Activated naive CD8-positive, alpha-beta T cell treated with anti-CD3 and anti-CD28 coated beads for 36 hours (primary cell): ENCODE data around the gene NASP. TPM values are rescaled to one million over a fixed set of nuclear protein-coding genes. Genes with fewer than 3 reads are reported as not detected.
A peak's percentile ranks its signal among the peaks of the same experiment; 100 is the strongest.
"Not testable (repeated sequence)": the region's sequence is repeated elsewhere in the genome, so short reads cannot be mapped to it uniquely, and the experiment has no call there.

Experiments
- DNase-seq: peaks from one replicate; pipeline ENCODE4 v3.0.0; 2021
- H3K27ac Mint-ChIP-seq: one replicate; pipeline ENCODE4 v1.8.0; 2022; ENCODE audit warnings: mild to moderate bottlenecking, moderate library complexity, mixed read lengths
- H3K27me3 Mint-ChIP-seq: one replicate; pipeline ENCODE4 v1.8.0; 2022; ENCODE audit warnings: mild to moderate bottlenecking, mixed read lengths
- H3K36me3 Mint-ChIP-seq: one replicate; pipeline ENCODE4 v1.8.0; 2021; ENCODE audit warnings: mild to moderate bottlenecking, mixed read lengths
- H3K4me1 Mint-ChIP-seq: one replicate; pipeline ENCODE4 v1.8.0; 2021; ENCODE audit warnings: mixed read lengths
- H3K4me3 Mint-ChIP-seq: one replicate; pipeline ENCODE4 v1.8.0; 2022; ENCODE audit warnings: mild to moderate bottlenecking, moderate library complexity, mixed read lengths
- H3K9me3 Mint-ChIP-seq: one replicate; pipeline ENCODE4 v1.8.0; 2022; ENCODE audit warnings: mixed read lengths
- total RNA-seq, 2 experiments: library from RNA; stranded (reverse); gene quantifications; one replicate each; pipeline ENCODE4 v1.2.3, GENCODE V29; 2021

NASP gene
- total RNA-seq, 2 experiments from 2014 or later: 274 to 278 TPM

DNA sequence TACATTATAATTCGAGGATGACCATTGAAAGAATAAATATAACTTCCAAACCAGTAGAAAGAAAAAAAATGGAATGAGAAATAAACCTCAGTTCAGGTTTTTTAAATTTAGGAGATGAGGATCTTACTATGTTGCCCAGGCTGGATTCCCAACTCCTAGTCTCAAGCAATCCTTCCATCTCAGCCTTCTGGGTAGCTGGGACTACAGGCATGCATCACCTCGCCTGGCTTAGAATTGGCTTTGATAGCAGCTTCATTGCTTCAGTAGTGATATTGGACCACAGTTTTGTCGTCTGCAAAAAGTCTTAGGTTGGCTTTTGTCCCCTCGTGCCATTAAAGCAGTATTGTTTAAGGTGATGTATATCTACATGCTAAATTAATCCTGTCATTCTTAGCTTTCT lies 2.9 kb downstream of the NASP start:
- Mint-ChIP-seq H3K4me1 (peaks cover 33% of the 10 kb centered on the region), H3K27ac (no peak overlapping the region), H3K36me3 (peaks cover 33% of the 10 kb centered on the region), H3K4me3 (peak overlapping the region; percentile 99), H3K9me3 (no peaks in the 10 kb centered on the region), H3K27me3 (no peaks in the 10 kb centered on the region)
- no peak for DNase-seq

- no peak for DNase-seq
- Mint-ChIP-seq H3K27me3 (no peaks in the 10 kb centered on the region), H3K27ac (no peak overlapping the region), H3K36me3 (peaks cover 39% of the 10 kb centered on the region), H3K4me3 (no peak overlapping the region), H3K4me1 (peaks cover 30% of the 10 kb centered on the region), H3K9me3 (no peaks in the 10 kb centered on the region)
These were observed 6.0 kb downstream of the NASP start for GRCh38 chr1:45589861-45590260.

DNA sequence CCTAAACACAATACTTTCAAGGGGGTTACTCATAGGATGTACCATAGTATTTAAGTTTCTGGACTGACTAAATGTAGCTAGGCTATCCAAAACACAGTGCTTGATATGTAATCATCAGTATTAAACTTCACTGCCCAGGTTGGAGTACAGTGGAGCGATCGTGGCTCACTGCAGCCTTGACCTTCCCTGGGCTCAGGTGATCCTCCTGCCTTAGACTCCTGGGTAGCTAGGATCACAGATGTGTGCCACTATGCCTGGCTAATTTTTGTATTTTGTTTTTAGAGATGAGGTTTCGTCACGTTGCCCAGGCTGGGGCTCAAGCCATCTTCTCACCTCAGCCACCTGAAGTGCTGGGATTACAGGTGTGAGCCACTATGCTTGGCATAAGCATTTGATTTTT lies 10.6 kb downstream of the NASP start:
- H3K4me1 Mint-ChIP-seq: peaks cover 26% of the 10 kb centered on the region
- no peak overlapping the region for H3K4me3 Mint-ChIP-seq
- peaks cover 34% of the 10 kb centered on the region for H3K36me3 Mint-ChIP-seq
- no peaks in the 10 kb centered on the region for H3K27me3 Mint-ChIP-seq
- H3K27ac Mint-ChIP-seq: no peak overlapping the region
- no peaks in the 10 kb centered on the region for H3K9me3 Mint-ChIP-seq
- DNase-seq: no peak

DNA sequence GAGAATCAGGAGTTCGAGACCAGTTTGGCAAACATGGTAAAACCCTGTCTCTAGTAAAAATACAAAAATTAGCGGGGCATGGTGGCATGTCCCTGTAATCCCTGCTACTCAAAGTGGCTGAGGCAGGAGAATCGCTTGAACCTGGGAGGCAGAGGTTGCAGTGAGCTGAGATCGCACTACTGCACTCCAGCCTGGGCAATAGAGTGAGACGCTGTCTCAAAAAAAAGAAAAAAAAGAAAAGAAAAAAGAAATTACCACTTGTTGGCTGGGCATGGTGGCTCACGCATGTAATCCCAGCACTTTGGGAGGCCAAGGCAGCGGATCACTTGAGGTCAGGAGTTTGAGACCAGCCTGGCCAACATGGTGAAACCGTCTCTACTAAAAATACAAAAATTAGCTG lies 12.9 kb downstream of the NASP start:
- peaks cover 41% of the 10 kb centered on the region for H3K4me1 Mint-ChIP-seq
- H3K27me3 Mint-ChIP-seq, H3K27ac Mint-ChIP-seq, H3K4me3 Mint-ChIP-seq, H3K9me3 Mint-ChIP-seq, DNase-seq: not testable (repeated sequence)
- peaks cover 37% of the 10 kb centered on the region for H3K36me3 Mint-ChIP-seq

DNA sequence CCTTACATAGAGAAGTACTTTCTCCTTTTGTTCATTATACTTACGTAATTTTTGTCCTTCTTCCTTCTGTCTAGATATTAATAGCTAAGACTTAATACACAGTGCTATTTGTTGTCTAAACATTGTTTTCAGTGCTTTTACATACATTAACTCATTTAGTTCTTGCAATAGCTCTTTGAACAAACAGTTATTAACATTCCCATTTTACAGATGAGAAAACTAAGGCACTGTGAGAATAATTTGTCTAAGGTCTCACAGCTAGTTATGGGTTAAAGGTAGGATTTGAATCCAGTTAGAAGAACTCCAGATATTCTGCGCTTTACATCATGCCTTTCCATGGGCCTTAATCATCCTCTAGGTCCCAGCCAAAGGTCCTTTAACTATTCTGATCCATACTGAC lies 20.4 kb downstream of the NASP start:
- H3K27ac Mint-ChIP-seq: no peak overlapping the region
- H3K9me3 Mint-ChIP-seq: no peaks in the 10 kb centered on the region
- H3K4me1 Mint-ChIP-seq: peaks cover 36% of the 10 kb centered on the region
- no peaks in the 10 kb centered on the region for H3K27me3 Mint-ChIP-seq
- no peak for DNase-seq
- peaks cover 34% of the 10 kb centered on the region for H3K36me3 Mint-ChIP-seq
- no peak overlapping the region for H3K4me3 Mint-ChIP-seq

DNA sequence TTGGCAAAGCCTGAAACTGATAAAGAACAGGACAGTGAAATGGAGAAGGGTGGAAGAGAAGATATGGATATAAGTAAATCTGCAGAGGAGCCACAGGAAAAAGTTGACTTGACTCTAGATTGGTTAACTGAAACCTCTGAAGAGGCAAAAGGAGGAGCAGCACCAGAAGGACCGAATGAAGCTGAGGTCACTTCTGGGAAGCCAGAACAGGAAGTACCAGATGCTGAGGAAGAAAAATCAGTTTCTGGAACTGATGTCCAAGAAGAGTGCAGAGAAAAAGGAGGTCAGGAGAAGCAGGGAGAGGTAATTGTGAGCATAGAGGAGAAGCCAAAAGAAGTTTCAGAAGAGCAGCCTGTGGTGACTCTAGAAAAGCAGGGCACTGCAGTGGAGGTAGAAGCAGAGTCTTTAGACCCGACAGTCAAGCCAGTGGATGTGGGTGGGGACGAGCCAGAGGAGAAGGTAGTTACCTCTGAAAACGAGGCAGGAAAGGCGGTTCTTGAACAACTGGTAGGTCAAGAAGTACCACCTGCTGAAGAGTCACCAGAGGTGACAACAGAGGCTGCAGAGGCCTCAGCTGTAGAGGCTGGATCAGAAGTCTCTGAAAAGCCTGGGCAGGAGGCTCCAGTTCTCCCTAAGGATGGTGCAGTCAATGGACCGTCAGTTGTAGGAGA lies 23.7 kb downstream of the NASP start:
- Mint-ChIP-seq H3K27ac (peak overlapping the region; percentile 32), H3K9me3 (no peaks in the 10 kb centered on the region), H3K27me3 (no peaks in the 10 kb centered on the region), H3K4me3 (no peak overlapping the region), H3K4me1 (peaks cover 12% of the 10 kb centered on the region), H3K36me3 (peaks cover 30% of the 10 kb centered on the region)
- no peak for DNase-seq

DNA sequence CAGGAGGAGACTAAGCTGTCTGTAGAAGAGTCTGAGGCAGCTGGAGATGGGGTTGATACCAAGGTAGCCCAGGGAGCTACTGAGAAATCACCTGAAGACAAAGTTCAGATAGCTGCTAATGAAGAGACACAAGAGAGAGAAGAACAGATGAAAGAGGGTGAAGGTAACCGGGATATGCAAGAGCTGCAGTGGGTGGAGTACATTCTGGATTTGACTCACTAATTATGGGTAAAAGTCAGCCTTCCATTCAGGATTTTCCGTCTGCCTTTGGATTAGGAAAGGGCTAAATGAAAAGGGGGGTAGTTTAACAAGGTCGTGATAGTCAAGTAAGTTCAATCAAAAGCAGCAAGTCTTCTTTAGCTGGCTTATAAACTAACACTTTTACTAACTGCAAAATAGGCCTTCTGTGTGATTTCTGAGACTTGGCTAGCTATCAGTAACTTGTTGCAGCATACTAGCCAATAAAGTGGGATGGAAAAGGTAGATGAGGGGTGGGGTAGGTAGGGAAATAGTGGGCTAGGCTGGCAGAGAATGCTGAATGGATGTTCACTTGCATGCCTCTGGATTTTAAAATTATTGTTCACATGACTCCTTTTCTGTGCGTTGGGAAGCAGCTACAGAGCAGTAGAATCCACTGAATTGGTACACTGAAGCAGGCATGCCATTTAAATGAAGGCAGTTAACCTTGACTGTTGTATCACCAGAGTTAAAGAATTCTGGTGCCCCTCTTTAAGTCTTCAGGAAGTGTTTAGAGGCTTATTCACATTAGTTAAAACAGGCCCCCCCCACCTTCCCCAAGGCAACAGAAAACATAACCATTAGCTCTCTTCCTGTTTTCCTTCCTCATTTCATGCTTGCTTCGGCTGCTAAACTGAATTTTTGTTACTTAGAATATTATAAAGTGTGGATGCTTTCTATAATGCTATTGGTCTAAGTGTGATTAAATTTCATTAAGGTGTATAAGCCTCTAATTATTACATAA lies 24.6 kb downstream of the NASP start:
- Mint-ChIP-seq H3K4me3 (no peak overlapping the region), H3K27ac (peak overlapping the region; percentile 2), H3K27me3 (no peaks in the 10 kb centered on the region), H3K4me1 (peaks cover 10% of the 10 kb centered on the region), H3K9me3 (no peaks in the 10 kb centered on the region), H3K36me3 (peaks cover 33% of the 10 kb centered on the region)
- DNase-seq: no peak

- Mint-ChIP-seq H3K36me3 (peaks cover 40% of the 10 kb centered on the region), H3K9me3 (no peaks in the 10 kb centered on the region), H3K4me1 (peaks cover 10% of the 10 kb centered on the region), H3K27ac (no peak overlapping the region), H3K27me3 (no peaks in the 10 kb centered on the region), H3K4me3 (no peak overlapping the region)
- DNase-seq: no peak
These were observed 26.9 kb downstream of the NASP start for GRCh38 chr1:45610589-45611226.

- no peak overlapping the region for H3K4me3 Mint-ChIP-seq
- peaks cover 41% of the 10 kb centered on the region for H3K36me3 Mint-ChIP-seq
- peaks cover 5% of the 10 kb centered on the region for H3K4me1 Mint-ChIP-seq
- H3K27ac Mint-ChIP-seq: no peak overlapping the region
- no peaks in the 10 kb centered on the region for H3K9me3 Mint-ChIP-seq
- H3K27me3 Mint-ChIP-seq: no peaks in the 10 kb centered on the region
- DNase-seq: no peak
These were observed 29.2 kb downstream of the NASP start for GRCh38 chr1:45612941-45613579.

GRCh38 chr1:45615885-45616284 lies 32.0 kb downstream of the NASP start:
- DNase-seq: no peak
- H3K9me3 Mint-ChIP-seq: no peaks in the 10 kb centered on the region
- peaks cover 33% of the 10 kb centered on the region for H3K36me3 Mint-ChIP-seq
- H3K27ac Mint-ChIP-seq: no peak overlapping the region
- H3K4me1 Mint-ChIP-seq: peaks cover 2% of the 10 kb centered on the region
- no peak overlapping the region for H3K4me3 Mint-ChIP-seq
- no peaks in the 10 kb centered on the region for H3K27me3 Mint-ChIP-seq

- H3K4me3 Mint-ChIP-seq: no peak overlapping the region
- no peak for DNase-seq
- H3K27ac Mint-ChIP-seq: peak overlapping the region; percentile 50
- H3K27me3 Mint-ChIP-seq: no peaks in the 10 kb centered on the region
- H3K36me3 Mint-ChIP-seq: peaks cover 31% of the 10 kb centered on the region
- H3K4me1 Mint-ChIP-seq: peaks cover 2% of the 10 kb centered on the region
- H3K9me3 Mint-ChIP-seq: no peaks in the 10 kb centered on the region
These were observed 33.8 kb downstream of the NASP start for GRCh38 chr1:45617618-45618017.

DNA sequence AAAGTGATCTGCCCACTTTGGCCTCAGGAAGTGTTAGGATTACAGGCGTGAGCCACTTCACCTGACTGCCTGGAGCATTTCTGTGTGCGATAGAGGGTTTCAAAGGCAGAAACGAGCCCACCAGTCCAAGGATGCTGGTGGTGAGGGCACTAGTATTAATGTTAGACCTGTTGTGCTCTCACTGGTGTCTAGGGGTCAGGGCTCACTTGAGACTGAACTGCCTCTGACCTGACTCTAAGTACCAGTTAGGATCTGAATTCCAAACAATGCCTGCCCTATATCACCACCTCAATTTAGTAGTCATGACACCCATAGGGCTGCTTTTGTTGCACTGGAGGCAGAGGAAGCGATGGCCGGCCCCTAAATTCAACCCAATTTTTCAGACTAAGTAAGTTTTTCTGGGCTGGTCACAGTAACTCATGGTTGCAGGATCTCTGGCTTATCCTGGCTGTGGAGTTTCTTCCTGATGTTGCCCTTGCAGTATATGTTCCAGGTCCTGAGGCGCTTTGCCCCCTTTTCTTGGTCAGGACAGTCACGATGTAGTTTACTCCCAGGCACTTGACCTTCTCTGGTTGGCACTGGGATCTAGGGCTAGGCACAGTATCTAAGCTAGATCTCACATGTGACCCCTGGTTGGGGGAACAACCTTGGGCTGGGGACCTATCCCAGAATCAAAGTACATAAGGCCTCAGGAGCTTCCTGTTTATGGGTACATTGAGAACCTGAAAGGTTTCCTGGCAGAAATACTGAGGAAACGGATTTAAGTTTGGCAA lies 35.5 kb downstream of the NASP start:
- H3K9me3 Mint-ChIP-seq: no peaks in the 10 kb centered on the region
- no peaks in the 10 kb centered on the region for H3K27me3 Mint-ChIP-seq
- no peak for DNase-seq
- peaks cover 2% of the 10 kb centered on the region for H3K4me1 Mint-ChIP-seq
- peaks cover 31% of the 10 kb centered on the region for H3K36me3 Mint-ChIP-seq
- no peak overlapping the region for H3K4me3 Mint-ChIP-seq
- peak overlapping the region; percentile 54 for H3K27ac Mint-ChIP-seq

DNA sequence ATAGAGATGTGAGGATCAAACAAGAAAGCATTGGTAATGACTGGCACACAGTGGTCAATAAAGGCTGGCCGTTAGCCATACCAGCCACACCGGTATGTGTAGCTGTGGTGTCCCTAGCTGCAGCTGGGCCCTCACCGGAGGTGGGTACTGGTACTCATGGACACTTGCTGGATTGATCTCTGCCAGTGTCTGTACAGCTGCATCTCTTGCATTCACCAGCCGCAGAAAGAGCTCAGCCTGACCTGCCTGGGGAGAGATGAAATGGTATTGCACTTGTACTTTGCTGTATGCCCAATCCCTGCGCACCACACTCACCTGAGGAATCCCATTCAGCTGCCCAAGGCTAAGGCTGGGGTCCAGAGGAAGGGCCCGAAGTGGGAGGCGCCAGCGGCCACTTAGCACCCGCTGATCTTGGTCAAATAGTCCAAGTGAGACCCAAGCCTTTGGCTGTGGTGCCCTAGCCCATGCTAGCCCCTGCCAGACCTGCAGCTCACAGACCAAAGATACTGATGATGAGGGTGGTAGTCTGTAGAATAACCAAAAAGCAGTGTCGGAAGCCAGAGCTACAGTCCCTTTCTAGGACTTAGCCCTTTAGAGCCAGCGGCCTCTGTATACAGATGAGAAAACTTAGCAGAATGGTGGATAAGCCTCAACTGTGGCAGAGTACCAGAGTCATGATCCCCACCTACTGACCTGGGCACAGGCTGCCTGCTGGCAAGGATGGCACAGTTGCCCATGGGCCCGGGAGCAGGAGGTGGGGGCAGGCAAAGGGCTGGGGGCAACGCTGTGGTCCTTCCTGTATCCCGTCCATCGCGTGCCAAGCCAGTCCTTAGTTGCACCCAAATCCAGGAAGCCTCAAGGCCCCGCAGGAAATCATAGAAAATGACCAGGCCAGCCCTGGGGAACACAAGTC lies 37.0 kb downstream of the NASP start:
- DNase-seq: no peak
- H3K4me1 Mint-ChIP-seq: peaks cover 2% of the 10 kb centered on the region
- no peaks in the 10 kb centered on the region for H3K9me3 Mint-ChIP-seq
- H3K27me3 Mint-ChIP-seq: no peaks in the 10 kb centered on the region
- H3K4me3 Mint-ChIP-seq: no peak overlapping the region
- peak overlapping the region; percentile 34 for H3K27ac Mint-ChIP-seq
- H3K36me3 Mint-ChIP-seq: peaks cover 28% of the 10 kb centered on the region
